ENCODE measurements around the gene NFIL3.

Gene NFIL3

DNA sequence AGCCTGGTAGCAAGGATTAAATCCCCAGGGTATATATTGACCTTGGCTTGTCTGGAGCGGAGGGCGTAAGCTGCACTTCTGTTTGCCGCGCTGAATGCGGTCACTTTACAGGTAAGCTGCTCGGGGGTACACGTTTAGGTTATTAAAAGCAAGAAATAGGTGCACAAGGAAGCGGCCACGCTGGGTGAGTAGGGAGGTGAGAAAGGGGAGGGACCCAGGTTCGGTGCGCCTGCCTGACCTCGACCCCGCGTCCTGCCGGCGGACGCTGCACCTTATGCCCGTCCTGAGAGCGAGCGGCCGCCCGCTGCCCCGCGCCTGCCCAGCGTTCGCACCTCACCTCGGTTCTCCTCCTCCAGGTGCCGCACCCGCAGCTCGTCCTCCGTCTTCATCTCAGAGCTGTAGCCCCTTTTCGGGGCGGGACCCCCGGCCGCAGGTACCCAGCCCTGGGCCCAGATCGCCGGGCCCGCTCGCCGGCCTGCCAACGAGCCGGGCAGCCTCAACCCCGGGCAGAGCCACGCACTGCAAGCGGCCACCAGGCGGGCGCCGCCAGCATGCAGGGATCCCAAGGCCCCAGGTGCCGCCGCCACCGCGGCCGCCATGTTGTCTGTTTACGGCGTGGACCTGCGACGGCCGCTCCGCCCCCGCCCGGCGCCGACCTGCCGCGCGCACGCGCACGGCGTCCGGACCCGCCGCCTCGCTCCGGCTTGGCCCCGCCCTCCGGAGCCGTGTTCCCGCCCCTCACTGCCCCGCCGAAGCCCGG is 62.2 kb downstream of the NFIL3 start, which contains the start of gene AUH:
Gene AUH (minus strand): TSS at position 628 of the 760 bp plus-strand sequence. CDS start 29 bp downstream, at position 599.
- no peaks in the 10 kb centered on the region for H3K9me3 ChIP-seq
- H3K27me3 ChIP-seq: no peaks in the 10 kb centered on the region
- DNase-seq: peak; percentile 71 to 92
- peaks cover 0 to 31% (median 20%) of the 10 kb centered on the region in 4 donors for H3K4me1 ChIP-seq
- TF ChIP-seq CTCF (IDR thresholded peaks at IDR 0.05): no peak
- H3K27ac ChIP-seq: peak within 1 kb of the TSS; percentile 87 to 94
- intact Hi-C loops (cut with DNase I; ENCODE audit: low total_unique reads): loop anchor here (5.0 kb wide), 1 partner anchor 66 kb away; no protein-coding TSS in a partner anchor
- peak within 1 kb of the TSS; percentile 90 for H3K4me3 ChIP-seq
- no peaks in the 10 kb centered on the region for H3K36me3 ChIP-seq

GRCh38 chr9:91360551-91361290 is 62.9 kb downstream of the NFIL3 start:
- DNase-seq: no peak
- peak overlapping the region; percentile 87 to 94 for H3K27ac ChIP-seq
- no peaks in the 10 kb centered on the region for H3K36me3 ChIP-seq
- H3K4me3 ChIP-seq: peak overlapping the region; percentile 90
- no peak for TF ChIP-seq CTCF (IDR thresholded peaks at IDR 0.05)
- intact Hi-C loops (cut with DNase I; ENCODE audit: low total_unique reads): loop anchor here (5.0 kb wide), 1 partner anchor 67 kb away; no protein-coding TSS in a partner anchor
- H3K9me3 ChIP-seq: no peaks in the 10 kb centered on the region
- no peaks in the 10 kb centered on the region for H3K27me3 ChIP-seq
- peaks cover 0 to 31% (median 20%) of the 10 kb centered on the region in 4 donors for H3K4me1 ChIP-seq

DNA sequence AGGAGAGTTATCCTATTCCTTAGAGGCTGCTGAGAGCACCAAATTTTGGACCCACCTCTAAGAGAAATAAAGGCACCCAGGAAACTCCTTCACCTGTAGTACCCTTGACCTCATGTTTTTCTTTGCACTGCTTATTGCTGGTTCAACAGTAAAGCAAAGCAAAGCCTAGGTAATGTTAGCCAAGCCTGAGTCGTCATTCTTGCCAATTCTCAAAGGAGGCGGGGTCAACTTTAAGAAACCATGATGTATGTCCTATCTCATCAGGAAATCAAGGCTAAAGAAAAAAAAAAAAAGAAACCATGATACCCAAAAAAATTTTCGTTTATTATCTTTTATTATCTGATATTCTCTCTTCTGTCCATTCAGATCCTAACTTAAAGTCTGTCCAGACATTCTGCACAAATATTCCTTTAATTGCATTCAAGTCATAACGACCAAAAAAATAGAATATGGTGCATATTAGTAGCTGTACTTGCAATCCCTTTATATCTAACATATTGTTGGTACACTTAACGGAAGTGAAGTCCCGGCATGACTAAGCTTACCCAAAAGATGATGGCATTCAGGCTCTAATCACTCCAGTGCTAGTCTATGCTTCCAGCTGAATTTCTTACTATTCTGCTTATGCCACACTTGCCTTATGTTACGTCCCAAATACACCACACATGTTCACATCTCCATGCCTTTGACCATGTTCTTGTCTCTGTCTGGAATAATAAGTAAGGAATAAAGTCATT is 63.7 kb downstream of the NFIL3 start:
- no peak for DNase-seq
- H3K27ac ChIP-seq: peak overlapping the region in 1 of 2 donors; percentile 87
- peaks cover 0 to 31% (median 20%) of the 10 kb centered on the region in 4 donors for H3K4me1 ChIP-seq
- H3K36me3 ChIP-seq: peaks cover 0 to 5% (median 0%) of the 10 kb centered on the region in 3 donors
- no peaks in the 10 kb centered on the region for H3K27me3 ChIP-seq
- TF ChIP-seq CTCF (IDR thresholded peaks at IDR 0.05): no peak
- peak overlapping the region; percentile 90 for H3K4me3 ChIP-seq
- H3K9me3 ChIP-seq: no peaks in the 10 kb centered on the region
- intact Hi-C loops (cut with DNase I; ENCODE audit: low total_unique reads): loop anchor here (5.0 kb wide), 1 partner anchor 67 kb away; no protein-coding TSS in a partner anchor

GRCh38 chr9:91359083-91359482 is 64.5 kb downstream of the NFIL3 start:
- peaks cover 0 to 31% (median 20%) of the 10 kb centered on the region in 4 donors for H3K4me1 ChIP-seq
- H3K4me3 ChIP-seq: no peak overlapping the region
- H3K9me3 ChIP-seq: no peaks in the 10 kb centered on the region
- peaks cover 0 to 7% (median 0%) of the 10 kb centered on the region in 3 donors for H3K36me3 ChIP-seq
- intact Hi-C loops (cut with DNase I; ENCODE audit: low total_unique reads): no loop called here
- no peak for DNase-seq
- no peaks in the 10 kb centered on the region for H3K27me3 ChIP-seq
- H3K27ac ChIP-seq: no peak overlapping the region
- no peak for TF ChIP-seq CTCF (IDR thresholded peaks at IDR 0.05)

Data from tibial artery (tissue), 4 donors.